WTC11 (cell line): ENCODE results near the gene PRPF40A. TPM values are rescaled to one million over a fixed set of nuclear protein-coding genes. Genes with fewer than 3 reads are reported as not detected.
A peak's percentile ranks its signal among the peaks of the same experiment; 100 is the strongest.

Experiments
- ATAC-seq: fragments of 200-7000 bp; cut with Tn5 transposase; 2 replicates; pipeline ENCODE4 v1.10.0; 2021; ENCODE audit warnings: mild to moderate bottlenecking, moderate library complexity
- CTCF ChIA-PET: fragments of 300-600 bp; sonication (Branson Sonifier 250); formaldehyde crosslinking; loops from one replicate; lab custom pipeline; 2021; ENCODE audit warnings: antibody characterized with exemption; lab: Charles Lee
- POLR2A ChIA-PET: fragments of 350-600 bp; sonication (Branson Sonifier 250); formaldehyde crosslinking; loops from one replicate; lab custom pipeline; 2021; ENCODE audit warnings: antibody characterized with exemption; lab: Charles Lee
- DNase-seq: peaks from one replicate; pipeline ENCODE4 v3.0.0; 2021; ENCODE audit warnings: low spot score
- H3K27ac Mint-ChIP-seq: 2 replicates; pipeline ENCODE4 v1.8.0; 2021; ENCODE audit warnings: mixed read lengths
- H3K27me3 Mint-ChIP-seq: 2 replicates; pipeline ENCODE4 v1.8.0; 2021; ENCODE audit warnings: low read depth, mild to moderate bottlenecking, moderate library complexity, mixed read lengths
- H3K36me3 Mint-ChIP-seq: 2 replicates; pipeline ENCODE4 v1.8.0; 2021; ENCODE audit warnings: mixed read lengths
- H3K4me1 Mint-ChIP-seq: 2 replicates; pipeline ENCODE4 v1.8.0; 2022; ENCODE audit warnings: mixed read lengths
- H3K4me3 Mint-ChIP-seq: 2 replicates; pipeline ENCODE4 v1.8.0; 2021; ENCODE audit warnings: mild to moderate bottlenecking, moderate library complexity, mixed read lengths
- H3K9me3 Mint-ChIP-seq: 2 replicates; pipeline ENCODE4 v1.8.0; 2021; ENCODE audit warnings: mixed read lengths
- ATF1 ChIP-seq: sonication (generic); formaldehyde crosslinking; IDR thresholded peaks from 2 replicates; pipeline ENCODE4 v1.8.1; 2023; ENCODE audit warnings: mild to moderate bottlenecking, moderate library complexity, missing genetic modification reagents
- ATF2 ChIP-seq: sonication (generic); formaldehyde crosslinking; IDR thresholded peaks from 2 replicates; pipeline ENCODE4 v1.8.1; 2022; ENCODE audit warnings: low read depth, missing genetic modification reagents, borderline replicate concordance
- CTCF ChIP-seq: fragments of 200-600 bp; IDR thresholded peaks from 2 replicates; pipeline ENCODE4 v1.8.0; 2022; ENCODE audit warnings: antibody characterized with exemption
- ERG ChIP-seq: fragments of 250-450 bp; sonication (Bioruptor Pico); IDR thresholded peaks from 2 replicates; pipeline ENCODE4 v1.8.0; 2021; ENCODE audit warnings: mild to moderate bottlenecking
- FOXJ3 ChIP-seq: sonication (generic); formaldehyde crosslinking; IDR thresholded peaks from 2 replicates; pipeline ENCODE4 v1.9.0; 2021; ENCODE audit warnings: missing genetic modification reagents, mild to moderate bottlenecking, borderline replicate concordance
- FOXP1 ChIP-seq: sonication (generic); formaldehyde crosslinking; IDR thresholded peaks from 2 replicates; pipeline ENCODE4 v1.8.0; 2022; ENCODE audit warnings: missing genetic modification reagents, mild to moderate bottlenecking, moderate library complexity, borderline replicate concordance
- HMGA2 ChIP-seq: fragments of 250-450 bp; sonication (Bioruptor Pico); IDR thresholded peaks from 2 replicates; pipeline ENCODE4 v1.4.0; 2021; ENCODE audit warnings: mild to moderate bottlenecking, moderate library complexity
- JUN ChIP-seq: sonication (generic); formaldehyde crosslinking; IDR thresholded peaks from 2 replicates; pipeline ENCODE4 v1.8.0; 2023; ENCODE audit warnings: mild to moderate bottlenecking, missing genetic modification reagents
- KAT7 ChIP-seq: sonication (generic); formaldehyde crosslinking; IDR thresholded peaks from 2 replicates; pipeline ENCODE4 v1.8.1; 2023; ENCODE audit warnings: missing genetic modification reagents, mild to moderate bottlenecking, borderline replicate concordance
- RELA ChIP-seq: sonication (generic); formaldehyde crosslinking; IDR thresholded peaks from 2 replicates; pipeline ENCODE4 v1.8.1; 2022; ENCODE audit warnings: missing genetic modification reagents, mild to moderate bottlenecking, borderline replicate concordance
- SMAD3 ChIP-seq: sonication (generic); formaldehyde crosslinking; IDR thresholded peaks from 2 replicates; pipeline ENCODE4 v1.8.0; 2022; ENCODE audit warnings: missing genetic modification reagents, mild to moderate bottlenecking, borderline replicate concordance
- TP53 ChIP-seq: sonication (generic); formaldehyde crosslinking; IDR thresholded peaks from 2 replicates; pipeline ENCODE4 v1.8.1; 2023; ENCODE audit warnings: mild to moderate bottlenecking, missing genetic modification reagents
- ZNF121 ChIP-seq: sonication (generic); formaldehyde crosslinking; IDR thresholded peaks from 2 replicates; pipeline ENCODE4 v1.8.0; 2023; ENCODE audit warnings: missing genetic modification reagents
- ZNF263 ChIP-seq: sonication (generic); formaldehyde crosslinking; IDR thresholded peaks from 2 replicates; pipeline ENCODE4 v1.8.1; 2022; ENCODE audit warnings: low read depth, mild to moderate bottlenecking, moderate library complexity, missing genetic modification reagents
- ZNF317 ChIP-seq: sonication (generic); formaldehyde crosslinking; IDR thresholded peaks from 2 replicates; pipeline ENCODE4 v1.8.1; 2023; ENCODE audit warnings: low read depth, mild to moderate bottlenecking, moderate library complexity, missing genetic modification reagents, borderline replicate concordance
- ZNF423 ChIP-seq: fragments of 250-450 bp; sonication (Bioruptor Pico); IDR thresholded peaks from 2 replicates; pipeline ENCODE4 v2.1.2; 2022; ENCODE audit warnings: mild to moderate bottlenecking, moderate library complexity
- total RNA-seq: library from RNA; stranded (reverse); gene quantifications from 3 replicates; pipeline ENCODE4 v1.2.3, GENCODE V29; 2021
- TF ChIP-seq, protein P1 (sequence below): sonication (generic); formaldehyde crosslinking; IDR thresholded peaks from 2 replicates; pipeline ENCODE4 v1.8.1; 2022; ENCODE audit warnings: mild to moderate bottlenecking, missing genetic modification reagents, moderate library complexity, borderline replicate concordance
- TF ChIP-seq, protein P2 (sequence below): sonication (generic); formaldehyde crosslinking; IDR thresholded peaks from 2 replicates; pipeline ENCODE4 v1.8.1; 2022; ENCODE audit warnings: low read depth, mild to moderate bottlenecking, moderate library complexity, missing genetic modification reagents, borderline replicate concordance

The PRPF40A gene
- total RNA-seq, 1 experiment from 2014 or later, result 189 TPM

DNA sequence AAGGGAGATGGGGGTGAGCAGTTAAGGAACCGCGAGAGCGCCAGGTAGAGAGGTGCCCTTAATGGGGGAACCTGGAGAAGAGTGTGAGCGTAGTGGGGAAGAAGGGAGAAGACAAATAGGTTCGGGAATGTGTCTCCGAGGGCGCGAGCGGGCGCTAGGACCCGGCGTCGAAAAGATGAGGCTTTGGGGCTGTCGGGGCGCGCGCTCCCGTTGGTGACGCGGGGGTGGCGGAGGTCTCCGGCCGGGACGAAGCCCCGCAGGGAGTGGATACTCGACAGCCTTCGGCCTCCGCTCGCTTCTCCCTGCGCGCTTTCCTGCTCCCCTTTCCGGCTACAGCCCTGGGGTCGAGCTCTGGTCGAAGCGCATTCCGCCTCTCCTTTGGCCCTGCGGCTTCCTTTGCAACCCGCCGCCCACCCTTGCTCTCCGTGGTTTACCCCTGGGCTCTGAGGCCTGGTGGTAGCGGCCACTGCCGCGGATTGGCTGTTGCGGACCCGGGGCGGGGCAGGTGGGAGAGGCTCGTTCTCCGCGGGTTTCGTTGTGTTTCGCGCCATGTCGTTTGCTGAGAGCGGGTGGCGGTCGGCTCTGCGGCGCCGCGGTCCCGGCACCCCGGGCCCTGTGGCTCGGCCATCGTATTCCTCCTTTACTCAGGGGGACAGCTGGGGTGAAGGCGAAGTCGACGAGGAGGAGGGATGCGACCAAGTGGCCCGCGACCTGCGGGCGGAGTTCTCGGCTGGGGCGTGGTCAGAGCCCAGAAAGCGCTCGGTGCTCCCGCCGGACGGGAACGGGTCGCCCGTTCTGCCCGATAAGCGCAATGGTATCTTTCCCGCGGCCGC is 1.0 kb upstream of the PRPF40A start, which contains the start of gene ARL6IP6 (continued):
- TF ChIP-seq KAT7 (0 out of 2 replicates have a peak, but pooled peaks have one; percentile 27), ZNF263 (CRISPR knock-in tag) (peak; percentile 83), ZNF121 (CRISPR knock-in tag) (no peak), HMGA2 (CRISPR knock-in tag) (0 out of 2 replicates have a peak, but pooled peaks have one; percentile 5), ATF1 (CRISPR knock-in tag) (peak; percentile 83; the same call in 1 of the 2 replicates), TP53 (peak; percentile 72; the same call in 1 of the 2 replicates), ZNF317 (CRISPR knock-in tag) (0 out of 2 replicates have a peak, but pooled peaks have one; percentile 22), FOXJ3 (CRISPR knock-in tag) (no peak), CTCF (no peak), RELA (no peak)
- TF ChIP-seq, protein P1, sequence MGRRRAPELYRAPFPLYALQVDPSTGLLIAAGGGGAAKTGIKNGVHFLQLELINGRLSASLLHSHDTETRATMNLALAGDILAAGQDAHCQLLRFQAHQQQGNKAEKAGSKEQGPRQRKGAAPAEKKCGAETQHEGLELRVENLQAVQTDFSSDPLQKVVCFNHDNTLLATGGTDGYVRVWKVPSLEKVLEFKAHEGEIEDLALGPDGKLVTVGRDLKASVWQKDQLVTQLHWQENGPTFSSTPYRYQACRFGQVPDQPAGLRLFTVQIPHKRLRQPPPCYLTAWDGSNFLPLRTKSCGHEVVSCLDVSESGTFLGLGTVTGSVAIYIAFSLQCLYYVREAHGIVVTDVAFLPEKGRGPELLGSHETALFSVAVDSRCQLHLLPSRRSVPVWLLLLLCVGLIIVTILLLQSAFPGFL (CRISPR knock-in tag), result peak; percentile 64; the same call in 1 of the 2 replicates
- TF ChIP-seq, protein P2, sequence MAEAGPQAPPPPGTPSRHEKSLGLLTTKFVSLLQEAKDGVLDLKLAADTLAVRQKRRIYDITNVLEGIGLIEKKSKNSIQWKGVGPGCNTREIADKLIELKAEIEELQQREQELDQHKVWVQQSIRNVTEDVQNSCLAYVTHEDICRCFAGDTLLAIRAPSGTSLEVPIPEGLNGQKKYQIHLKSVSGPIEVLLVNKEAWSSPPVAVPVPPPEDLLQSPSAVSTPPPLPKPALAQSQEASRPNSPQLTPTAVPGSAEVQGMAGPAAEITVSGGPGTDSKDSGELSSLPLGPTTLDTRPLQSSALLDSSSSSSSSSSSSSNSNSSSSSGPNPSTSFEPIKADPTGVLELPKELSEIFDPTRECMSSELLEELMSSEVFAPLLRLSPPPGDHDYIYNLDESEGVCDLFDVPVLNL, result peak; percentile 84; the same call in 1 of the 2 replicates

GRCh38 chr2:152716805-152717227 is 445 bp downstream of the PRPF40A start:
- ATAC-seq, result 0 out of 2 replicates have a peak, but pooled peaks have one; percentile 0
- peaks cover 29% of the 10 kb centered on the region for H3K4me1 Mint-ChIP-seq
- H3K9me3 Mint-ChIP-seq, result no peaks in the 10 kb centered on the region
- ChIA-PET CTCF (interaction anchor here (0.6 to 2.0 kb wide), 8 partner anchors 9 to 864 kb away, joined by 3 to 11 read pairs (median 4); no protein-coding TSS in a partner anchor), POLR2A (interaction anchor here (0.6 to 1.6 kb wide), 6 partner anchors 9 to 1962 kb away, joined by 3 to 10 read pairs (median 5); partner anchors contain the start of gene FMNL2)
- peak overlapping the region; percentile 97 for H3K4me3 Mint-ChIP-seq
- H3K27me3 Mint-ChIP-seq, result no peaks in the 10 kb centered on the region
- H3K27ac Mint-ChIP-seq, result peak overlapping the region; percentile 97
- TF ChIP-seq ERG, result no peak
- TF ChIP-seq SMAD3, result no peak
- TF ChIP-seq ATF2, result no peak
- TF ChIP-seq JUN (CRISPR knock-in tag), result 0 out of 2 replicates have a peak, but pooled peaks have one; percentile 40
- no peak for TF ChIP-seq FOXP1
- no peak for TF ChIP-seq ZNF423
- H3K36me3 Mint-ChIP-seq, result peaks cover 41% of the 10 kb centered on the region
- peak; percentile 25 for DNase-seq
